ENCODE measurements around the gene GALNT15. TPM values are rescaled to one million over a fixed set of nuclear protein-coding genes. Genes with fewer than 3 reads are reported as not detected.

GALNT15 gene
- total RNA-seq, 3 donors from 2014 or later, result 5.5 to 47.0 (median 12.5) TPM

DNA sequence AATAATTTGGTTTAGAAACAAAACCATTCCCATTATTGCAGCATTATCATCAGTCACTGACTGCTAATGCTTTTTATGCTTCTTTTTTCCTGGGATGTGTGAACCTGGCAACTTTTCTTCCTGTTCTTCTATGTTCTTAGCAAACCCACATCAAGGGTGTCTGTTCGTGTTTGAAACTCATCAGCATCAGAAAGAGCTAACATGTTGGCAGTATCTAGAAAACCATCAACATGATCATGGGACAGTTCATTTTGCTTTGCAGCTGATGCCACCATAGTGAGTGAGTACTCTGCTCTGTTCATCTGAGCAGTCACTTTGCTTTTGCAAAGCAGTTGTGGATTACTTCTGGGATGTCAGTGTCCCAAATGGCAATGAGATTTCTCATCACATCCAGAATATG, 84.4 kb downstream of the GALNT15 start:
- ATAC-seq (no peak), DNase-seq (no peak)
- TF ChIP-seq, protein P1, sequence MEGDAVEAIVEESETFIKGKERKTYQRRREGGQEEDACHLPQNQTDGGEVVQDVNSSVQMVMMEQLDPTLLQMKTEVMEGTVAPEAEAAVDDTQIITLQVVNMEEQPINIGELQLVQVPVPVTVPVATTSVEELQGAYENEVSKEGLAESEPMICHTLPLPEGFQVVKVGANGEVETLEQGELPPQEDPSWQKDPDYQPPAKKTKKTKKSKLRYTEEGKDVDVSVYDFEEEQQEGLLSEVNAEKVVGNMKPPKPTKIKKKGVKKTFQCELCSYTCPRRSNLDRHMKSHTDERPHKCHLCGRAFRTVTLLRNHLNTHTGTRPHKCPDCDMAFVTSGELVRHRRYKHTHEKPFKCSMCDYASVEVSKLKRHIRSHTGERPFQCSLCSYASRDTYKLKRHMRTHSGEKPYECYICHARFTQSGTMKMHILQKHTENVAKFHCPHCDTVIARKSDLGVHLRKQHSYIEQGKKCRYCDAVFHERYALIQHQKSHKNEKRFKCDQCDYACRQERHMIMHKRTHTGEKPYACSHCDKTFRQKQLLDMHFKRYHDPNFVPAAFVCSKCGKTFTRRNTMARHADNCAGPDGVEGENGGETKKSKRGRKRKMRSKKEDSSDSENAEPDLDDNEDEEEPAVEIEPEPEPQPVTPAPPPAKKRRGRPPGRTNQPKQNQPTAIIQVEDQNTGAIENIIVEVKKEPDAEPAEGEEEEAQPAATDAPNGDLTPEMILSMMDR (IDR thresholded peaks at IDR 0.05), result no peak
- Histone ChIP-seq H3K4me1 (ENCODE audit: low read depth) (peaks cover 6% of the 10 kb centered on the region), H3K9me3 (no peaks in the 10 kb centered on the region), H3K4me3 (no peak overlapping the region), H3K36me3 (ENCODE audit: low read depth) (no peaks in the 10 kb centered on the region)
- intact Hi-C loops (cut with DNase I, micrococcal nuclease), result no loop called here

DNA sequence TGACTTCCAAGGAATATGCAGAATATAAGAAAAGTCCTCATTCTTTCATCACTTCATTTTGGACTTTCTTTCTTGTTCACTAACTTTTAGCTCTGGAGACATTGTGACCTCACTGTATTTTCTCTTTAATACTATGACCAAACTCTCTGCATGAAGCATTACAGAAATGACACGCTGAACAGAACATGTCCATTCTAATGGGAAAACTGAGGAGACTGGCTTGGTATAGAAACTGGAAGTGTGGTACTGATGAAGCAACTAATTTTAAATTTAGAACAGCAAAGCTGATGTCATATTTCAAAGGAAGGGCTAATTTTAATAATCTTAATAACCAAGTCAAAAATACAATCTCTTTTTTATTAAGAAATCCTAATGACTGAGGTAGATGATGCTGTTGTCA, 85.6 kb downstream of the GALNT15 start:
- TF ChIP-seq, protein P1 (IDR thresholded peaks at IDR 0.05), result no peak
- Histone ChIP-seq H3K9me3 (no peaks in the 10 kb centered on the region), H3K4me3 (no peak overlapping the region), H3K4me1 (ENCODE audit: low read depth) (peaks cover 8% of the 10 kb centered on the region), H3K36me3 (ENCODE audit: low read depth) (no peaks in the 10 kb centered on the region)
- intact Hi-C loops (cut with DNase I, micrococcal nuclease), result no loop called here
- DNase-seq, result no peak
- no peak for ATAC-seq

DNA sequence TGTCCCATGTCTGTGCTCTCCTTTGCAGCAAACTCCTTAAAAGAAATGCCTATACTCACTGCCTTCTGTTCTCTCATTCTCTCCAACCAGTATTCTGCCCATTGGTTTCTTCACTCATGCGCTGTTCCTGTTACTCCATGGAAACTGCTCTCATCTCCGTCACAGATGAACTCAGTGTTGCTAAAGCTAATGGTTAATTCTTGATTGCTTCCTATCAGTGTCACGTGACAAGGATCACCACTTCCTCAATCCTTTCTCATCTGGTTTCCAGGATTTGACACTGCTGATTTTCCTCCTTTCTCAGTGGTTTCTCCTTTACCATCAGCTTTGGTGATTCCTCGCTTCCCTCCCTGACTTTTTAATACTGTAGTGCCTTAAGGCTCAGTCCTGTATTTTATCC, 87.7 kb downstream of the GALNT15 start:
- intact Hi-C loops (cut with DNase I, micrococcal nuclease), result no loop called here
- H3K9me3 ChIP-seq, result no peaks in the 10 kb centered on the region
- DNase-seq, result no peak
- peaks cover 19% of the 10 kb centered on the region for H3K4me1 ChIP-seq (ENCODE audit: low read depth)
- no peak for ATAC-seq
- TF ChIP-seq, protein P1 (IDR thresholded peaks at IDR 0.05), result no peak
- no peak overlapping the region for H3K4me3 ChIP-seq
- H3K36me3 ChIP-seq (ENCODE audit: low read depth), result no peaks in the 10 kb centered on the region

DNA sequence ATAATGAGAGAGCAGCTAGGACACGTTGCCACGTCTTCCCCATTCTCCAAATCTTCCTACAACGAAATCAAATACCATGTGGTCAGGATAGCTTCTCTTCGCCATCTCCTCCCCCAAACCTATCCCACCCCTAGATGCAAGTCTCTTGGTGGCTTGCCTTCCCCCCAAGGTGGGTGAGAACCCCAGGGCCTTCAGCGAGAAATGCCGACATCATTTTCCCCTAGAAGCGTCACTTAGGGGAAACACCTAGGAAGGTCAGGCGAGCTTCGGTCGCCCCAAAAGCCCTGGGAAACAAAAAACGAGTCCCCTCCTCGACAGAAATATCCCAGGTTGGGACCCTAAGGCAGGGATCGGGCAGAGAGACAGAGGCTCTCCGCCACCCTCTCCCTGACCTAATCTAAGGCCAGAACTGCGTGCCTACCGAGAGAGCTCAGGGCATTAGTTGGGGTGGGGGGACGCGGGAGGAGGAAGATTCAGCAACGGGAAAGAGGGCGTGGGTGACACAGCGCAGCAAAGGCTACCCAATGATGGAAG, 89.8 kb downstream of the GALNT15 start:
- intact Hi-C loops (cut with DNase I, micrococcal nuclease), result no loop called here
- TF ChIP-seq, protein P1 (IDR thresholded peaks at IDR 0.05), result no peak
- ATAC-seq, result no peak

DNA sequence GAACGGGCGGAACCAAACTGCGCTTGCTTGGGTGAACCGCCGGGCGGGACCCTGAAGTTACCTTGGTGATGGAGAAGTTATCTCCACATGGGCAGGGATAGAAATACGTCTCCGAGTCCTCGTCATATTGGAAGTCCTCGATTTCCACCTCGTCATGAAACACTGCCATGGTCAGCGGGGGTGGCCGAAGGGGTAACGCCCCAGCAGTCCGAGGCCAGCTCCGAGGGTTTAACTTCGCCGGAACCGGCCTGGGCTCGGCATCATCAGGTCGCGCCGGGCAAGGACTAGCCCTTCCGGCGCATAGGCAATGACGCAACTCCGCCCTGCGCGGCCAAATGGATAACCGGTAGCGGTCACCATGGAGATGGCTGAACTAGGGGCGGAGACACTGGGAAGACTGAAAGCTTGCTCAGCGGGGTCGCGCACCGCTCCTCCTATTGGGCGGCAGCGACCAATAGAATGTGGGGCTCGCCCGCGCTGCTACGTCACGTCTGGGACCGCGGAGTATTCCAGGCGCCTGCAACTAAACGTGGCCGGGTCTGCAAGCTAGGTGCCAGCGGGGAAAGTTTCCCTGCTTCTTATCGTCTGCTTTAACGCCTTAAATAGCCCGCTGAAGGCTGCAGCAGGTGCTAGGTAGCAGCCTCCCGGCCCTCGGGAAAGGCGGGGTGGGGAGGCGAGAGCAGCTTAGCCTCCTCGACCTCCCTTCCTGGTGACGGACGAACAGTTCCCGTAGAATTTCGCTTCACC, 90.4 kb downstream of the GALNT15 start, which contains the start of the genes DPH3 and OXNAD1:
DPH3 (minus strand) TSS at position 236 of the 747 bp plus-strand sequence; CDS start at position 169, 67 bp downstream.
OXNAD1 (plus strand) TSS at position 505 of the 747 bp plus-strand sequence. CDS start 5,741 bp downstream, outside the sequence.
- ATAC-seq (peak; percentile 98), DNase-seq (peak; percentile 100)
- intact Hi-C loops (cut with DNase I, micrococcal nuclease), result no loop called here
- peaks cover 21% of the 10 kb centered on the region for H3K4me1 ChIP-seq (ENCODE audit: low read depth)
- TF ChIP-seq, protein P1 (IDR thresholded peaks at IDR 0.05), result no peak
- H3K36me3 ChIP-seq (ENCODE audit: low read depth), result no peaks in the 10 kb centered on the region
- peak within 1 kb of the TSS; percentile 67 for H3K4me3 ChIP-seq
- no peaks in the 10 kb centered on the region for H3K9me3 ChIP-seq

More for the DNA sequence above, 89.8 kb downstream of the GALNT15 start:
- H3K4me3 ChIP-seq, result peak overlapping the region; percentile 67
- H3K4me1 ChIP-seq (ENCODE audit: low read depth), result peaks cover 21% of the 10 kb centered on the region
- H3K9me3 ChIP-seq, result no peaks in the 10 kb centered on the region
- no peaks in the 10 kb centered on the region for H3K36me3 ChIP-seq (ENCODE audit: low read depth)
- no peak for DNase-seq

Measured in mucosa of descending colon (tissue), 3 donors.